HG02798 (cell line): Measurements from ENCODE around the gene GINS2.

Source experiments
- ATAC-seq: cut with Tn5 transposase; IDR thresholded peaks from one replicate; pipeline ENCODE4 v1.9.1; 2021; ENCODE audit warnings: mild to moderate bottlenecking; ENCODE audit not compliant: unreplicated experiment, poor library complexity

GINS2 gene

DNA sequence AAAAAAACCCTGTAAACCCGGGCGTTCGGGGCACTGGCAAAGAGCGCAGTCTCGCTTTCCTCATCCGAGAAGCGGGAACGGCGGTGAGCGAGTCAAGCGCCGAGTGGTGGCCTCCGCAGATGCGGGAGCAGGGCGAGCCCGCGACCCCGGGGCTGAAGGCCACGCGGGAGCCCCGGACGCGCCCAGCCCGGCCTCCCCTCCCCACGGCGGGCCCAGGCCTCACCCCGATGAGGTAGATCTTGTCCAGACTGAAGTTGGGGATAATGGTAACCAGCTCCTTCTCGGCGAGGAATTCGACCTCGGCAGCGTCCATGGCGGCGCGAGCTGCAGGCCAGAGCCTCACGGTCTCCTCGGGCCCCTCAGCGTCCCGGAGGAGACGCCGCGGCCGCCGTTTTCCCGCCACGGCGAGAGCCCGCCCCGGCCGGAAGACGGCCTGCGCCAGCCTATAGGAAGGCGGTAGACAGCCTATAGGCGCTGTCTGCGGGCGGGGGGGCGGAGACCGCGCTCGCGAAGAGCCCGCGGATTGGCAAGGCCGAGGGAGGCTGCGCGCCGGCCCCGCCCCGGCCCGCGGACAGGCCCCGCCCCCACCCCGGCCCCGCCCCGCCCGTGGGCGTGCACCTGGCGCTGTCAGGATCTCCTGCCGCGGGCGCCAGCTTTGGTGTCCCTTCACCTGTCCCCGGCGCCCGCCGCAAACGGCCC is at the start of gene GINS2:
TSS of gene GINS2 (minus strand) at position 369 of the 699 bp plus-strand sequence. CDS start at position 313, 56 bp downstream.
- peak; percentile 99 for ATAC-seq

DNA sequence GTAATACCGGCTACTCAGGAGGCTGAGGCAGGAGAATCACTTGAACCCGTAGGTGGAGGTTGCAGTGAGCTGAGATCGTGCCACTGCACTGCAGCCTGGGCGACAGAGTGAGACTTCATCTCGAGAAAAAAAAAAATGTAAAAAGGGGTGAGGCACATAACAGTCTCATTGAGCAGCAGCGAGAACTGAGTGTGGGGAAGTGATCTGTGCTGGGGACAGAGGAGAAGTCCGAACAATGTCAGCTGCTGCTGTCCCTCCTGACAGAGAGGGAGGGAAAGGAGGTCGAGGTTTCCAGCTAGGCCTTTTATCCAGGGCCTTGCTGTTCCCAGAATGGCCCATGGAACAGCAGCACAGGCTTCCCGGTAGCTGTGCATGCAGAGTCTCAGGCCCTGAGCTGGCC is 48.2 kb upstream of the GINS2 start:
- ATAC-seq = no peak

DNA sequence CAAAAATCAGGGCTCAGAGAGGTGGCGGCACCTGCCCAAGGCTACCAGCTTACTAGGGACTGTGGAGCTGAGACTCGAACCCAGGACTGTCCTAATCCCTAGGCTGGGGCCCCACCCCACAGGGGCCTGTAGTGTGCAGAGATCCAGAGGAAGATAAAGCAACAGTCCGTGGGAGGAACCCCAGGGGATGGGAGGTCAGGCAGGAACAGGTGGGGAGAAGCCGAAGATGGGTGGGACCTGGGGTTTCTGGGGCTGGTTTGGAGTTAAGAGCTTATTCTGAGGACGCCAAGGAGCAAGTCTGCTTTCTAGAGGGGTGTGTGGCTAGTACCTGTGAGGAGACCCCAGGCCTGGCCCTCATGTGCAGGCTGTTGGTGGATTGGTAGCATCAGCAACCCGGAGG is 47.2 kb upstream of the GINS2 start:
- ATAC-seq = no peak

DNA sequence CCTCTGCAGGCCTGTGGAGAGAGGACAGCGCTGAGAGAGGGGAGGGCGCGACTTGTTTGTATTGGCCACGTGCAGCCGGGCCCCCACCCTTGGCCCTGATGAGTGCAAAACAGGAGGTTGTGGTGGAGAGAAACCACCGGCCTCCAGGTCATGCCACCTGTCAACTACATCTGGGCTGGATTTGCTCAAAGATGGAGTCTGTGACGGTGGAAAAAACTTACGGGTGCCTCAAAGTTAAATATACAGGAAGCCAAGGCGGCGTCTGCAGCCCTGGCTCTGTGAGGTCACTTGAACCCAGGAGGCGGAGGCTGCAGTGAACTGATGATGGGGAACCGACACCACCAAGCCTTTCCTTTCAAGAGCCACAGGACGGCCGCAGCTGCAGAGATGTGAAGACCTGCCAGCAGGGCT is 46.5 kb upstream of the GINS2 start:
- peak; percentile 77 for ATAC-seq

DNA sequence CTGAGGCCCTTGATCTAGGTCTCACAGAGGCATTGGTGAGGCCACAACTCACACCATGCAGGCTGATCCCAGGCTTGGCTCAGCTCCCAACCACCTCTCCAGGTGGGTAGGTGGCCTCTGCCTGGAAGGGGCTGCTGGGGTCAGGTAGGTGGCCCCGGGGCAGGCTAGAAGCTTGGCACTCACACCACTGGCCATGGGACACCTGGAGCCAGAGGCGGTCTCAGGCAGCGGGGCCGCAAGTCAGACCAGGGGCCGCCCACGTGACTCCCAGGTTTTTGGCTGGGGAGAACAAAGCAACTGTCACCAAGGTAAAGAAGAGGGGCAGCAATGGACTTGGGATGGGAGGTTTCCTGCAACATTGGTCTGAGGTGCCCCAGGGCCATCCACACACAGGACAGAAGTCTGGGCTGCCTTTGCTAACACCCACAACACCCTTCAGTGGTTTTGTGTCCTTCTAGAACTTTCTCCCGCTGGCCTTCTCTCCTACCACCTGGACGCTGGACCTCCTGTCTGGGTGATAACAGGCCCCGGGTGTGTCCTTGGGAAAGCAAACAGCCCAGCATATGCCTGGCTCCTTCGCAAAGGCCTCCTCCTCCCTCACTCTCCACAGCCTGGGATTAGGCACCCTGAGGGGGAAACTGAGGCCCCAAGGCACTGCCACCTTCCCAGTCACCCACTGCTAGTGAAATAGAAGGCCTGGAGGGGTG is 45.7 kb upstream of the GINS2 start:
- no peak for ATAC-seq

GRCh38 chr16:85733839-85734170 is 45.1 kb upstream of the GINS2 start:
- ATAC-seq = no peak

DNA sequence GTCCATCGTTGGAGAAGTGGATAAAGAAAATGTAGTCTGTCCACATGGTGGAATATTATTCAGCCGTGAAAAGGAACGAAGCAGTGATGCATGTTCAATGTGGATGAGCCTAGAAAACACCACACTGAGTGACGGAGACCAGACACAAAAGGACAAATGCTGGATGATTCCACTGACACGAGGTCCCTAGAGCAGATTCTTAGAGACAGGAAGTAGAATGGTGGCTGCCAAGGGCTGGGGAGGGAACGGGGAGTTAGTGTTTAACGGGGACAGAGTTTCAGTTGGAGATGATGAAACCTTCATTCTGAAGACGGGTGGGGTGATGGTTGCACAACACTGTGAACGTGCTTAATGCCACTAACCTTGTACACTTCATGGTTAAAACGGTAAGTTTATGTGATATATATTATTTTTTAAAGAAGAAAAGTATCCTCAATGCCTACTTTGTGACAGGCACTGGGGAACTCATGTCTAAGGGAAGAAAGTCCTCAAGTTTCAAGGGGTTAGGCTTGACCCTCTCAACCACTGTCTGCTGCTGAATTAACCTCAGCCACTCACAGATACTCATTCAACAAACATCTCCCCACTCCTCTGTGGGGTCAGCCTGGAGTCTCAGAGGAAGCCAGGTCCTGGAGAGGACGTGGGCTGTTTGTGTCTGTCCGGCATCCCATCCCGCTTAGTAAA is 44.5 kb upstream of the GINS2 start:
- ATAC-seq = no peak

- ATAC-seq = no peak
Measured at GRCh38 chr16:85731179-85731578, 42.4 kb upstream of the GINS2 start.

DNA sequence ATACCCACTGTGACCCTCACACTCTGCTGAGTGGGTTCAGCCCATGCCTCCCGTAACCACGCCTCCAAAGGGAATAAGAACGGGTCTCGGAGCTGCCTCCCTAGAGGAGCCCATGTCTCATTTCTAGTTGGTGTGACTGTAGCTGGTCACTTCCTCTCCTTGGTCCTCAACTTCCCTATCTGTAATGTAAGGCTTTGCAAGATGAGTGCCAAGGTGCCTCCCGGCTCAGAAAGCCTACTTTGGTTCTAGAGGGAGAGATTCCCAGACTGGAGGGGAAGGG is 41.4 kb upstream of the GINS2 start:
- no peak for ATAC-seq

GRCh38 chr16:85729452-85730185 is 40.9 kb upstream of the GINS2 start:
- ATAC-seq = no peak

DNA sequence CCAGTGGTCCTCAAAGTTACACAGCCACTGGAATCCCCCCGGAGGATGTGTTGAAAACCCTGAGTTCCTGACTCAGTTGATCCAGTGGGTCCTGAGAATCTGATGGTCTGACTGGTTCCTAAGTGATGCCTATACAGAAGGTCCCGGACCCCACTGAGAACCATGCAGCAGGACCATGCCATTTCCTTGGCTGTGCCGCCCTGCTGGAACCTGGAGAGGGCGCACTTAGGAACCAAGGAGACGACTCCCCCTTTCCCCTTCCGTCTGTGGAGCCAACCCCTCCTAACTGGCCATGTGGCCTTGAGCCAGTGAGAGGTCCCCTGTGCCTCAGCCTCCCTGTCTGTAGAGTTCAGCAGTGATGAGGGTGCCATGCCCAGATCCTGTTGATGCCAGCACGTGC is 40.1 kb upstream of the GINS2 start:
- no peak for ATAC-seq

DNA sequence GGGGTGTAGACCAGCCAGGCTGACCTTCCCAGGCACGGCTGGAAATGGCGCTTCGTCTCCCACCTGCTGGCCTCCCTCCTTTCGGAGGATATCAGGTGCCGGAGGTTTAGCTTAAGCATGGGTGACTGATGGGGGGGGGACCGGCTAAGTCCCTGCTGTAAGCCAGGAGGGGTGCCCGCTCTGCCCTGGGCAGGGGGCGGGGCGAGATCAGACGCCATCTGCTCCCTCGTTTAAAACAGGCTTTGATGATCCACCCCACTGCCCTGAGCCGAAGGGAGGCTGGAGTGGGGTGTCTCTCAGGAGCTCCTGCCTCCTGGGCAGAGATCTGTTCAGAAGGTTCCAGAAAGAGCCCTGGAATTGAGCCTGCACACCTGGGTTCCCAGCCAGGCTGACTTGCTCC is 36.2 kb upstream of the GINS2 start:
- no peak for ATAC-seq

DNA sequence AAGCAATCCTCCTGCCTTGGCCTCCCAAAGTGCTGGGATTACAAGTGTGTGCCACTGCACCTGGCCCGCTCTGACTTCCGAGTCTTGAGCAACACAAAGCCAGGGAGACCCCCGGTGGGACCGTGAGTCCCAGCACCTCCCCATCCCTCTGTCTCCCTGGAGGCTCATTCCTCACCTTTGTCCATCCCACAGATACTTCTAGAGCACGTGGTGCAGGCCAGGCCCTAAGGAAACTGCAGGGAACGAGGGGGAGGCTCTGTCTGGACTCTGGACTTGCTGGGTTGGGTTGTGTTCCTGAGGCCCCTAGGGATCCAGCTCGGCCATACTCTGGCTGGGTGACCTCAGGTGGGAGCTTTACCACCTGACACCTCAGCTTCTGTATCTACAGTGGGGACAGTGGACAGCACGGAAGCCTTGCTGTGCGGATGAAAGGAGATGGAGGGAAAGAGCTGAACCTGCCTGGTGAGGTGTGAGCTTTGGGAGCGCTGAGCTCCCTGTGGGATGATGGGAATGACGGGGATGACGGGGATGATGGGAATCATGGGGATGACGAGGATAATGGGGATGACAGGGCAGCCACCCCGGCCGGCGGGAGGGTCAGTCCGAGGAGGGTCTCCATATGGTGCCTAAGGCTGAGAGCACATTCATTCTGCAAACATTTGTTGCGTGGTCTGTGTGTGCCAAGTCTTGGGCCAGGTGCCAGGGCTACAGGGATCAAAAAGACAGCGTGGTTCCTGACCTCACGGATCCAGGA is 35.5 kb upstream of the GINS2 start:
- no peak for ATAC-seq

GRCh38 chr16:85722128-85722893 is 33.6 kb upstream of the GINS2 start:
- ATAC-seq = no peak

DNA sequence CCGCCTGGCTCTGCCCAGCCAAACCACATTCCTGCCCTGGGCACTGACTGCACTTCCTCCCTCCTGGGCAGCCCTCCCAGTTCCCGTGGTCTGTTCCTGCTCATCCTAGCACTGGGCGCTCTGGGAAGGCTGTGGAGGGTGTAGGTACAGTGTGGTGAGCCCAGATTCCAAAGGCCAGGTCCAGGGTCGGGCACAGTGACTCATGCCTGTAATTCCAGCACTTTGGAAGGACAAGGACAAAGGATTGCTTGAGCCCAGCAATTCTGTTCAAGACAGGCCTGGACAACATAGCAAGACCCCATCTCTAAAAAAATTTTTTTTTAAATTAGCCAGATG is 31.5 kb upstream of the GINS2 start:
- no peak for ATAC-seq

GRCh38 chr16:85719605-85720301 is 31.0 kb upstream of the GINS2 start:
- ATAC-seq = no peak

DNA sequence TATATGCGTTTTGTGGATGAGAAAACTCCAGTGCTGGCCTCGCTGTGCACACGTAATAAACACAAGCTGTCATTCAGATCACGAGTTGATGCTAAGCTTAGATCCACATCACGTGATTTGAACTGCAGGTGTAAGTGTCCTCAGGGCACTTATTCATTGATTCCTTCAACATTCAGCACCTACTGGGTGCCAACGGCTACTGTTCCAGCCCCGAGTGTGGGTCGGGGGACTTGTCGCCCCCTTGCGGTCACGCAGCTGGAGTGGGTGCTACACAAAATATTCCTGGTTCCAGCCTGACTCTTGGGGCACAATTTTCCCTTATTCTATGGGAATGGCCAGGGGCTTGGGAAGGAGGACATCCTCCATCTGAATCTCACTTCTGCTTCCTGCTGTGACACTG is 29.9 kb upstream of the GINS2 start:
- ATAC-seq = no peak

DNA sequence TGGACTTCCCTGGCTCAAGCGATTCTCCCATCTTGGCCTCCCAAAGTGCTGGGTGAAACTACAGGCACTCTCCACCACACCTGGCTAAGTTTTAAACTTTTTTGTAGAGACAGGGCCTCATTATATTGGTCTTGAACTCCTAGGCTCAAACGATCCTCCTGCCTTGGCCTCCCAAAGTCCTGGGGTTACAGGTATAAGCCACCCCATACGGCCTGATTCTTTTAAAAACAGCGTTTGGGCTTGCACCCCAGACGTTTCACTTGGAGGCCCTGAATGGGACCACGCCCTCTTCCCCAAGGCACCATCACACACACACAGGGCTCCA is 29.4 kb upstream of the GINS2 start:
- ATAC-seq = no peak

DNA sequence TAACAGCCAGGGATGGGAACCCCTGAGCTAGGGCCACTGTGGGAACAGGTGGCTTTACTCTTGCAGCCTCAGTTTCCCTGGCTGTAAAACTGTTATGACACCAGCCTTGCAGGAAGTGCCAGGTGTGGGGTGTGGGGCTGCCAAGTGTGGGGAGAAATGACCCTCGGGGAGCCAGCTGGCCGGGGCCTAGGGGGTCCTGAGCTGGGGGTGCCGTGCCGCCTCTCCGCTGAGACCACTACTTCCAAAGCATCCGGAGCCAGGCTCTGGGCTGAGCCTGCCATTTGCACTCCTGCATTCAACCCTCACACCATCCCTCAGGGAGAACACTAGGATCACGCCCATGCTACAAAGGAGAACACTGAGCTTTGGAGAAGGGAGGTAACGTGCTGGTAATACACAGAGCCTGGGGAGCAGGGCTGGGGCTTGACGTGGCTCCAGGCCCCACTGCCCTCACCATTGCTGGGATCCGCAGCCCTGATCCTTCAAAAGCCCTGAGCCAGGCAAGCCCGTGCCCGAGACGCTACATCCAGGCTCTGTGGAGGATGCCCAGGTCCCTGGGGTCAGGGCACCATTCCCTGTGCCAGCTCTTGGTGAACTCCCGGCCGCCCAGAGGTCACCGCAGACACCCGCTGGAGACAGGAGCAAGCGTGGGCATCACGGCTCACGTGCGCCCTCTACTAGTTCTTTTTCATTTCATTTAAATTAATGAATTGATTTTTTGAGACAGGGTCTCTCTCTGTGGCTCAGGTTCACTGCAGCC is 28.8 kb upstream of the GINS2 start:
- ATAC-seq = no peak
